HG03280 (cell line): ENCODE measurements around the gene PPP3CB.

Experiments
- ATAC-seq: cut with Tn5 transposase; IDR thresholded peaks from one replicate; pipeline ENCODE4 v1.9.1; 2021; ENCODE audit warnings: mild to moderate bottlenecking, moderate library complexity; ENCODE audit not compliant: unreplicated experiment

Gene PPP3CB

GRCh38 chr10:73495884-73496674 lies at the start of gene PPP3CB:
PPP3CB (minus strand) TSS chr10:73496024; CDS start chr10:73495889, 135 bp downstream.
- peak; percentile 56 for ATAC-seq

GRCh38 chr10:73545357-73545756 lies 49.5 kb upstream of the PPP3CB start:
- ATAC-seq: no peak

GRCh38 chr10:73537709-73538108 lies 41.9 kb upstream of the PPP3CB start:
- ATAC-seq: no peak

GRCh38 chr10:73537288-73537687 lies 41.5 kb upstream of the PPP3CB start:
- ATAC-seq: no peak

GRCh38 chr10:73534857-73535256 lies 39.0 kb upstream of the PPP3CB start:
- ATAC-seq: no peak

GRCh38 chr10:73529089-73529832 lies 33.4 kb upstream of the PPP3CB start:
- ATAC-seq: peak; percentile 64

GRCh38 chr10:73522263-73522662 lies 26.4 kb upstream of the PPP3CB start:
- ATAC-seq: no peak

- ATAC-seq: no peak
Measured at GRCh38 chr10:73519336-73519735, 23.5 kb upstream of the PPP3CB start.

- ATAC-seq: no peak
Measured at GRCh38 chr10:73517166-73517888, 21.5 kb upstream of the PPP3CB start.

GRCh38 chr10:73512207-73512743 lies 16.5 kb upstream of the PPP3CB start:
- no peak for ATAC-seq

- ATAC-seq: no peak
Measured at GRCh38 chr10:73509695-73510094, 13.9 kb upstream of the PPP3CB start.

- no peak for ATAC-seq
Measured at GRCh38 chr10:73506491-73506890, 10.7 kb upstream of the PPP3CB start.

- ATAC-seq: no peak
Measured at GRCh38 chr10:73506074-73506473, 10.2 kb upstream of the PPP3CB start.

- no peak for ATAC-seq
Measured at GRCh38 chr10:73503037-73503436, 7.2 kb upstream of the PPP3CB start.

- no peak for ATAC-seq
Measured at GRCh38 chr10:73501651-73502050, 5.8 kb upstream of the PPP3CB start.

GRCh38 chr10:73497623-73498022 lies 1.8 kb upstream of the PPP3CB start:
- no peak for ATAC-seq

- ATAC-seq: peak; percentile 95
Measured at GRCh38 chr10:73495226-73495883, 469 bp downstream of the PPP3CB start.

- no peak for ATAC-seq
Measured at GRCh38 chr10:73494877-73495225, 973 bp downstream of the PPP3CB start.

GRCh38 chr10:73494213-73494612 lies 1.6 kb downstream of the PPP3CB start:
- no peak for ATAC-seq

- ATAC-seq: no peak
Measured at GRCh38 chr10:73493781-73494180, 2.0 kb downstream of the PPP3CB start.

GRCh38 chr10:73486601-73487000 lies 9.2 kb downstream of the PPP3CB start:
- no peak for ATAC-seq
